Stimulated activated CD4-positive, alpha-beta T cell treated with anti-CD3 and anti-CD28 coated beads, Interleukin-4, amount 100 ng/mL, for 24 hours (primary cell): ENCODE measurements around the gene LDAH.

Experiments
- DNase-seq: peaks from one replicate; pipeline ENCODE4 v3.0.0-alpha.2; 2020

The LDAH gene

DNA sequence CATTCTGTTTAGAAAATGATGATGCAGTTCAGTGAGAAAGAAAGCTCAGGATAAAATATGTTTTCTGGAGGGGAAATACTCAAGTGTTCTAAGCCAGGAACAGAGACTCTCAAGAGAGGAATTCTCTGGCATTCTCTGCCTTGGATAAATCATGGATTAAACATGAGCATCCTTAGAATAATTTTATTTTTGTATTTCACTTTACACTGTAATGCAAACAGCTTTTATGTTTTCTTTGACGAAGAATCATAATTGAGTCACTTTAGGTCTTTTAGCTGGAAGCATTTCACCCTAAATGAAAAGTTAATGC is 144.9 kb downstream of the LDAH start:
- DNase-seq: no peak

DNA sequence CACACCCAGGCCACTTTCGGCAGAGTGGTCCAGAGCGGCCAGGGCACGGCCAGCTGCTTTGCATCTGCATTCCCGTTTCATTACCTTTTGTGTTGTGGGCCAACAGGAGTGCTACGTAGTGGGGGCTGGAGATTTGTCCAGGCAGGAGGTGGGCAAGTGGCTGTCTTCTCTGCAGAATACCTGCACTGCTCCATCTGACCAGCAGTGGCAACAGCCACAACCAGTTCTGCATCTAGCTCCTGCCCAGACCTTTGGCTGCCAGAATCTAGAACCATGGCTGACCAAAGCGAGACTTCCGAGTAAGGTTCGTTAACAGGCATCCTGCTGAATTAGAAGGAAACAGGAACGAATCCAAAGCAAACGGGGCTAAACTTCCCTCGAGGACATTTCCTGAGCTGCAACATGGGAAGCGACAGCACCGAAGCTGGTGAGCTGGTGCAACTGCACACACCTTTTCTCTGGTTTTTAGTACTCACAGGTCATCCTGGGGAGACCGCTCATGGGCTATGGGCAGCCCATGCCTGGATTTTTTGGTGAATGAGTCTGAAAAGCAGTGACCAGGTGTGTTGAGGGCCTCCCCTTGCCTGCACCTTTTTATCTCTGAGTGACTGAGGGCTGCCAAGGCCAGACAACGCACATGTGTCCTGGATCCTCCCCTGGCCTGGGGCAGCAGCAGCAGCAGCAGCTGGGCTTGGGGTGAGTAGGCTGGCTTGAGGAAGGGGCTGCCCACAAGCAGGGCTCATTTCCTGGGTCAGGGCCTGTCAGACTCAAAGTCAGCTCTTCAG is 145.4 kb downstream of the LDAH start:
- no peak for DNase-seq

DNA sequence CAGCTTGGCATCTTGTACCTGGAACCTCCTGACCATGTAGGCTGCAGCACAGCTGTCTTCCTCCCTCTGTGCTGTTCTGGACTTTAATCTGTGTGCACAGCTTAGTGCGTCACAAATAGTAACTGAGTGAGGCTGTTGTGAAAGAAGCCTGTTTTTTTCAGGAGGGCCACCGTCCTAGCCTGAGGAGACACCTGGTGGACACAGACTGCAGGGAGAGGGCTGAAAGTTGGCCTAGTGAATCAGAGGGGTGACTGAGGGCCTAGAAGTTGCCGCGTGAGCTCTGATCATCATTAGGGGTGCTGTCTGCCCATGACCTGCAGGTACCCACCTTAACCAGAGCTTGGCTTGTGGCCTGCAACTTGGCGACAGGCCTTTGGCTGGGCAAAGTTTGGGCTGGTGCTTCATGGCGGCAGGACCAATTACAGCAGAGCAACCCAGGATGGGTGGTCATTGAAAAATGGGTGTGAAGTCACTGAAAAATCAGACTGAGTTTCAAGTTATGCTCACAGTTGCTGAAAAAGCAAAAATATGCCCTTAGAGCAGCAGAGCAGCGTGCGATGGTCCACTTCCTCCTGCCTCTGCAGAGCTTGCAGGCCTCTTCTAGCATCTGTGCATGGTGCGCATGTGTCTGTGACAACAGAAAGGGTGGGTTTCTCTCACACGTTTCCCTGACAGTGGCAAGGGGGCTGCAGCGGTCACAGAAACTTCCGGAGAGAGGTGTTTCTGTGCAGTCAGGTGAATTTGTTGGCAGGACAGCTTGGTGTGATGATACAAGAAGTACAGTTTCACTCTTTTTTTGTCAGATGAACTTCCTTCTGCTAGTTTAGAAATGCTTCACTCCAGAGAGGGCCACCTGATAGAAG is 146.3 kb downstream of the LDAH start:
- DNase-seq: no peak

- DNase-seq: no peak
Observed at GRCh38 chr2:20675701-20676352, 147.1 kb downstream of the LDAH start.

- DNase-seq: no peak
Observed at GRCh38 chr2:20674974-20675679, 147.8 kb downstream of the LDAH start.

- DNase-seq: no peak
Observed at GRCh38 chr2:20674309-20674965, 148.5 kb downstream of the LDAH start.

GRCh38 chr2:20673686-20674308 is 149.1 kb downstream of the LDAH start:
- no peak for DNase-seq

DNA sequence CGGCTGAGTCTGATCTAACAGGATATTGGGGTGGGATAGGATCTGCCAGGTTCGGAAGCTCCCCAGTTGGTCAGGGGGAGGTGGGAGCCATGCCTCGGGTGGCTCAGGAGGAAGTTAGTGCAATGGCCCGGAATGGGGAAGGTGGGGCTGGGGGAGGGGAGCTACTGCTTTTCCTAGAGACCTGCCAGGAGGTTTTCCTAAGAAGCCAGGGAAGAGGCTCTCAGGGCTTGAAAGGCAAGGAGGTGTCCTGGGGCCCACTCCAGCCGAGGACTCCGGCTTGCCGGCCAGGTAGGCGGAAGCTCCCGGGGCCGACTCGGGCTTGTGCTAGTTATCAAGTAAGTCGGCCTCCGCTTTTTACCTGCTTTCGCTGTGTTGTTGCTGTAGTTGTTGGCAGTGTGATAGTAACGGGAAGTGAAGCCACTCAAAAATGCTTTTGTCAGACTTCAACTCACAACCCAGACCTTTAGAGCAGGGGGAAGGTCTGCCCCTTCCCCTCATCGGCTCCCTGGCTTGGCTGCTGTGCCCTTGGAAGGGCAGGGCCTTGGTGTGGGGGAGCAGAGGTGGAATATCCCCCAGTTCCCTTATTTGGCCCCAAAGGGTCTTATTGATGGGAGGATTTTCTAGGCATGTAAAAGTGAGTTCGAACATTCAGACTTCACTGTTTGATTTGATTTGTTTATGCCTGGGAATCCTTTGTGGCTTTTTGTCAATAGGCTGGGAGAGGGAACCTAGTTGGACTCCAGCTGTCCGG is 150.5 kb downstream of the LDAH start:
- no peak for DNase-seq

DNA sequence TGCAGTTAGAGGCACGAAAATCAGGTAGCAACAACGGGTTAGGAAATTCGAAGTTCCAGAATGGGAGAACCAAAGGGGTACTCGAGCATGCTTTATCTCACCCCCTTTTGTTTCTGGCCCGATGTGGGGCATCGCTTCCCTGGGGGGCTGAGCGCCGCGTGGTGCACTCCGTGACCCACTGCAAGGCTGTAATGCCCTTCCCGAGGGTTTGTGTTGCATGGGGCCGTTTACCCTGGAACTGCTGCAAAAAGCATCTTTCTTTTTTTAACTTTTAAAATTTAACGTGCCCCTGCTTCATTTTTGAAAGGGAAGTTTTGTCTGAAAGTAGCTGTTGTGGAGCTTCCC is 151.2 kb downstream of the LDAH start:
- DNase-seq: no peak

- DNase-seq: no peak
Observed at GRCh38 chr2:20671036-20671735, 151.7 kb downstream of the LDAH start.

DNA sequence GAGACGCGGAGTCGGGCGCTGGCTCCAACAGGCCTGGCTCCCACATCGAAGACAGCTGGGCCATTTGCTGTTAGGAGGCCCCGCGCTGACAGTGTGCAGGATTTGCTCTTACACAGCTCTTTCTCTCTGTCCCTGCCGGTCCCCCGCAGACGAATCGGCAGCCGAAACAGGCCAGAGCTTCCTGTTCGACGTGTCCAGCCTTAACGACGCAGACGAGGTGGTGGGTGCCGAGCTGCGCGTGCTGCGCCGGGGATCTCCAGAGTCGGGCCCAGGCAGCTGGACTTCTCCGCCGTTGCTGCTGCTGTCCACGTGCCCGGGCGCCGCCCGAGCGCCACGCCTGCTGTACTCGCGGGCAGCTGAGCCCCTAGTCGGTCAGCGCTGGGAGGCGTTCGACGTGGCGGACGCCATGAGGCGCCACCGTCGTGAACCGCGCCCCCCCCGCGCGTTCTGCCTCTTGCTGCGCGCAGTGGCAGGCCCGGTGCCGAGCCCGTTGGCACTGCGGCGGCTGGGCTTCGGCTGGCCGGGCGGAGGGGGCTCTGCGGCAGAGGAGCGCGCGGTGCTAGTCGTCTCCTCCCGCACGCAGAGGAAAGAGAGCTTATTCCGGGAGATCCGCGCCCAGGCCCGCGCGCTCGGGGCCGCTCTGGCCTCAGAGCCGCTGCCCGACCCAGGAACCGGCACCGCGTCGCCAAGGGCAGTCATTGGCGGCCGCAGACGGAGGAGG is 152.4 kb downstream of the LDAH start:
- DNase-seq: no peak

GRCh38 chr2:20669562-20670314 is 153.2 kb downstream of the LDAH start:
- no peak for DNase-seq

- DNase-seq: no peak
Observed at GRCh38 chr2:20668871-20669475, 153.9 kb downstream of the LDAH start.

GRCh38 chr2:20668451-20668850 is 154.4 kb downstream of the LDAH start:
- no peak for DNase-seq

- DNase-seq: no peak
Observed at GRCh38 chr2:20667531-20668401, 155.1 kb downstream of the LDAH start.

- DNase-seq: no peak
Observed at GRCh38 chr2:20667151-20667530, 155.8 kb downstream of the LDAH start.

DNA sequence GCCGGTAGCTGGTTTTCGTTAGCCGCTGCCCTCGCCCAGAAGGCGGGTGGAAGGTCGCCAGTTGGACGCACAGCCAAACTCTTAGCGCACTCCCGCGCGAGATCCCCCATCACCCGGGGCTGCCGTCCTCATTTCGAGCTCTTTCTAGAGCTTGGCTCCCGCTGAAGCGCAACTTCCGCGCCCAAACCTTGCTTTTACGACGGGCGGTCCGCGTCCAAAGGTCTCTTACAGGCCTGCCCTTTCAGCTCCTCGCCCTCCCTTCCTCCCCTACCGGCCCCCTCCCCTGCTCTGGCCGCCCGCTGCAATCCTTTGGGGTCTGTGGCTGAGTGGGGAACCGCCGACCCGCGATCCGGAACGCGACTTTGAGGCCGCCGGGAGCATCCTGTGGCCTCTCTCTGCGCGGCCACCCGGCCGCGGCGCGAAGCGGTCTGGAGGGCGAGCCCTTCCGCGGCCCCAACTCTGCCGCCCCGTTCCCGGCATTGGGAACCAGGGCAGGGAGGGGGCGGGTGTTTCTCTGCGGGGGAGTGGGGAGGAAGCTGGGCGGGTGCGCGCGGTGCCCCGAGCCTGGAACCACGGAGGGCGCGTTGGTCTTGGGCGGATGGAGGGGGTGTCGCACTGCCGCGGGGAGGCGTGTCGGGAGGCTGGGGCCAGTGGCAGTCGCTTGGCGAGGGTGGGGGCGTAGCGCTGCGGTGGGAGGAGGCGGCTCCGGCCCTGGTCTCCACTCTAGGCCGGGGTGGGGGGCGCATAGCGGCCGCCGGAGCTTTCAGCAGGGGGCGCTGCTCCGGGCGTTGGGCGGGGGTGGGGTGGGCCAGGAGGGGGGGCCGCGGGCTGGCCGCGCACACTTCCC is 156.4 kb downstream of the LDAH start, which contains the start of gene GDF7:
TSS of gene GDF7 (plus strand) at position 841 of the 847 bp plus-strand sequence. CDS start 96 bp downstream, outside the sequence.
- DNase-seq: no peak
